Breast epithelium (tissue), 4 donors: Measurements from ENCODE around the gene ATP13A3. TPM values are rescaled to one million over a fixed set of nuclear protein-coding genes. Genes with fewer than 3 reads are reported as not detected.
A peak's percentile ranks its signal among the peaks of the same experiment; 100 is the strongest.

ENCODE experiments used
- DNase-seq, 2 donors: peaks; one replicate each; pipeline ENCODE4 v3.0.0-alpha.2; 2019; ENCODE audit warnings: low spot score in 2 of 2
- H3K27ac ChIP-seq, 2 donors: fragments of 200-600 bp; sonication (generic) in 1 of 2; one replicate each; pipeline ENCODE4 v1.5.1; 2016 to 2019; ENCODE audit warnings: mild to moderate bottlenecking in 1 of 2
- H3K27me3 ChIP-seq, 2 donors: fragments of 200-600 bp; sonication (generic) in 1 of 2; one replicate each; pipeline versions ENCODE4 v1.5.1 to v1.6.0; 2017 to 2019; ENCODE audit warnings: control low read depth in 1 of 2, mild to moderate bottlenecking in 1 of 2
- H3K36me3 ChIP-seq: fragments of 200-600 bp; one replicate; pipeline ENCODE4 v1.5.1; 2019
- H3K4me1 ChIP-seq, 2 donors: fragments of 200-600 bp; sonication (generic); one replicate each; pipeline ENCODE4 v1.5.1; 2016 to 2019; ENCODE audit warnings: control low read depth in 1 of 2
- H3K4me3 ChIP-seq, 3 donors: fragments of 200-600 bp; sonication (generic); 1 replicate in 2 of 3; 2 replicates in 1 of 3; pipeline ENCODE4 v1.5.1; 2016 to 2019; ENCODE audit warnings: mild to moderate bottlenecking in 3 of 3, moderate library complexity in 2 of 3
- H3K9me3 ChIP-seq, 2 donors: fragments of 200-600 bp; sonication (generic) in 1 of 2; one replicate each; pipeline ENCODE4 v1.5.1; 2016 to 2019; ENCODE audit warnings: control low read depth in 1 of 2
- CTCF ChIP-seq, 3 donors: fragments of 450-650 bp; IDR thresholded peaks; one replicate each; pipeline ENCODE4 v1.5.1; 2016 to 2017; ENCODE audit warnings: antibody characterized with exemption in 3 of 3, mild to moderate bottlenecking in 3 of 3, moderate library complexity in 3 of 3
- POLR2A ChIP-seq: fragments of 450-650 bp; IDR thresholded peaks from one replicate; pipeline ENCODE4 v1.6.1; 2016; ENCODE audit warnings: antibody characterized with exemption, mild to moderate bottlenecking, moderate library complexity
- POLR2AphosphoS5 ChIP-seq, 3 donors: sonication (generic); formaldehyde crosslinking; IDR thresholded peaks; one replicate each; pipeline ENCODE4 v1.6.1; 2017; ENCODE audit warnings: antibody characterized with exemption in 3 of 3
- intact Hi-C: fragments of 100-400 bp; cut with DNase I; formaldehyde crosslinking; loops from one replicate; pipeline ENCODE4 v1.15.1; 2023; ENCODE audit warnings: low total_unique reads
- total RNA-seq, 3 donors: library from RNA; depleted of rRNA; stranded (reverse); fragments of >200 nt; gene quantifications; one replicate each; pipeline ENCODE4 v1.1.0, GENCODE V29; 2016

The ATP13A3 gene
- total RNA-seq, 3 donors from 2014 or later, result 132 to 170 (median 142) TPM

- Histone ChIP-seq H3K4me1 (no peaks in the 10 kb centered on the region), H3K36me3 (no peaks in the 10 kb centered on the region), H3K27me3 (peaks cover 0 to 17% of the 10 kb centered on the region in 2 donors), H3K9me3 (no peaks in the 10 kb centered on the region), H3K4me3 (no peak overlapping the region), H3K27ac (no peak overlapping the region)
- no peak for TF ChIP-seq CTCF (IDR thresholded peaks at IDR 0.05)
- TF ChIP-seq POLR2A, result no peak
- no peak for TF ChIP-seq POLR2AphosphoS5 (IDR thresholded peaks at IDR 0.05)
- intact Hi-C loops, result loop anchor here (10.0 kb wide), 1 partner anchor 65 kb away; no protein-coding TSS in a partner anchor
- no peak for DNase-seq
Measured at GRCh38 chr3:194399874-194400411, 86.9 kb downstream of the ATP13A3 start.

GRCh38 chr3:194399166-194399565 is 87.6 kb downstream of the ATP13A3 start, which contains the start of gene GP5:
TSS of gene GP5 (minus strand) at chr3:194399266. CDS start at chr3:194398282, 984 bp downstream.
- TF ChIP-seq POLR2AphosphoS5 (IDR thresholded peaks at IDR 0.05) (no peak), CTCF (IDR thresholded peaks at IDR 0.05) (no peak), POLR2A (no peak)
- DNase-seq, result no peak
- H3K9me3 ChIP-seq, result no peaks in the 10 kb centered on the region
- H3K27ac ChIP-seq, result no peak within 1 kb of the TSS
- H3K36me3 ChIP-seq, result no peaks in the 10 kb centered on the region
- H3K4me3 ChIP-seq, result peak within 1 kb of the TSS; percentile 29 to 46 (median 32)
- H3K4me1 ChIP-seq, result no peaks in the 10 kb centered on the region
- peaks cover 0 to 17% of the 10 kb centered on the region in 2 donors for H3K27me3 ChIP-seq
- intact Hi-C loops, result no loop called here

GRCh38 chr3:194397757-194398312 is 89.0 kb downstream of the ATP13A3 start:
- Histone ChIP-seq H3K27ac (no peak overlapping the region), H3K36me3 (no peaks in the 10 kb centered on the region), H3K27me3 (peaks cover 0 to 17% of the 10 kb centered on the region in 2 donors), H3K4me3 (peak overlapping the region; percentile 29 to 46 (median 32)), H3K9me3 (no peaks in the 10 kb centered on the region), H3K4me1 (no peaks in the 10 kb centered on the region)
- DNase-seq, result no peak
- no peak for TF ChIP-seq CTCF (IDR thresholded peaks at IDR 0.05)
- no peak for TF ChIP-seq POLR2AphosphoS5 (IDR thresholded peaks at IDR 0.05)
- no peak for TF ChIP-seq POLR2A
- intact Hi-C loops, result no loop called here

- Histone ChIP-seq H3K27ac (peak overlapping the region in 1 of 2 donors; percentile 61), H3K36me3 (no peaks in the 10 kb centered on the region), H3K4me1 (no peaks in the 10 kb centered on the region), H3K27me3 (peaks cover 0 to 17% of the 10 kb centered on the region in 2 donors), H3K4me3 (peak overlapping the region; percentile 29 to 46 (median 32)), H3K9me3 (no peaks in the 10 kb centered on the region)
- intact Hi-C loops, result no loop called here
- TF ChIP-seq POLR2AphosphoS5 (IDR thresholded peaks at IDR 0.05) (no peak), CTCF (IDR thresholded peaks at IDR 0.05) (no peak), POLR2A (no peak)
- DNase-seq, result no peak
Measured at GRCh38 chr3:194396859-194397756, 89.7 kb downstream of the ATP13A3 start.

GRCh38 chr3:194396539-194396858 is 90.3 kb downstream of the ATP13A3 start:
- Histone ChIP-seq H3K27ac (peak overlapping the region in 1 of 2 donors; percentile 61), H3K9me3 (no peaks in the 10 kb centered on the region), H3K4me1 (no peaks in the 10 kb centered on the region), H3K27me3 (peaks cover 0 to 17% of the 10 kb centered on the region in 2 donors), H3K36me3 (no peaks in the 10 kb centered on the region), H3K4me3 (peak overlapping the region; percentile 29 to 46 (median 32))
- TF ChIP-seq CTCF (IDR thresholded peaks at IDR 0.05) (no peak), POLR2AphosphoS5 (IDR thresholded peaks at IDR 0.05) (no peak), POLR2A (no peak)
- intact Hi-C loops, result no loop called here
- DNase-seq, result no peak
